IPS-20b (cell line): Measurements from ENCODE around the gene INPP5D.
"Not testable (repeated sequence)": the region's sequence is repeated elsewhere in the genome, so short reads cannot be mapped to it uniquely, and the experiment has no call there.

Source experiments
- H3K27ac ChIP-seq: one replicate; pipeline ENCODE4 v1.5.1; 2013; ENCODE audit warnings: low read length
- H3K27me3 ChIP-seq: 2 replicates; pipeline ENCODE4 v1.6.1; 2013; ENCODE audit warnings: mild to moderate bottlenecking, low read length, inconsistent platforms; ENCODE audit not compliant: insufficient read depth
- H3K36me3 ChIP-seq: 2 replicates; pipeline ENCODE4 v1.6.1; 2013; ENCODE audit warnings: low read depth, mild to moderate bottlenecking, inconsistent platforms, low read length, moderate library complexity; ENCODE audit not compliant: insufficient read depth
- H3K4me1 ChIP-seq: 2 replicates; pipeline ENCODE4 v1.6.1; 2013; ENCODE audit warnings: mild to moderate bottlenecking, control low read depth, inconsistent platforms, low read length, moderate library complexity; ENCODE audit not compliant: insufficient read depth
- H3K4me3 ChIP-seq: 2 replicates; pipeline ENCODE4 v1.5.1; 2013; ENCODE audit warnings: mild to moderate bottlenecking, low read length, inconsistent platforms
- H3K9ac ChIP-seq: 2 replicates; pipeline ENCODE4 v1.6.1; 2013; ENCODE audit warnings: low read depth, mild to moderate bottlenecking, inconsistent platforms, low read length, moderate library complexity
- H3K9me3 ChIP-seq: 2 replicates; pipeline ENCODE4 v1.6.1; 2013; ENCODE audit warnings: mild to moderate bottlenecking, low read depth, low read length, inconsistent platforms; ENCODE audit not compliant: insufficient read depth

The INPP5D gene

DNA sequence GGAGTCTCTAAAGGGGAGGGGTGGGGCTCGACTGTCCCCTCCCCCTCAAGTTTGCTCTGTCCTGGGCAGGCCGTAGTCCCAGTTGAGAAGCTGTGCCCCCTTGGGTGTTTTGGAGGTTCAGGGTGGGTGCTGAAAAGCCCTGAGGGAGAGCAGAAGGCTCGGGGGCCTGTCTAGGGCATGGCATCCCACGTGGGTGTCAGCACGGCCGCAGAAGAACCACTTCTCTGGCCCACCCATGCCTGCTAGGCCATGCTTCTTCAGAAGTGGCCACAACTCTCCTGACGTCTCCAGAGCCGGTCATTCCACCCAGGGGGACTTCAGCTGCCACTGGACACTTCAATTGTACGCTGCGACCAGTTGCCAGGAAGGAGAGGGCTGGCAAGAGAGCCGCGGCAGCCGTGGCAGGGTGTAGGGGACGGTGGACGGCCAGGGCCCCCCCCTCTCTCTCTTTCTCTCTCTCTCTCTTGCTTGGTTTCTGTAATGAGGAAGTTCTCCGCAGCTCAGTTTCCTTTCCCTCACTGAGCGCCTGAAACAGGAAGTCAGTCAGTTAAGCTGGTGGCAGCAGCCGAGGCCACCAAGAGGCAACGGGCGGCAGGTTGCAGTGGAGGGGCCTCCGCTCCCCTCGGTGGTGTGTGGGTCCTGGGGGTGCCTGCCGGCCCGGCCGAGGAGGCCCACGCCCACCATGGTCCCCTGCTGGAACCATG is at the start of gene INPP5D:
INPP5D (plus strand) TSS at position 546 of the 704 bp plus-strand sequence; CDS start at position 683, 137 bp downstream.
- no peak within 1 kb of the TSS for H3K9ac ChIP-seq
- H3K4me3 ChIP-seq: no peak within 1 kb of the TSS

DNA sequence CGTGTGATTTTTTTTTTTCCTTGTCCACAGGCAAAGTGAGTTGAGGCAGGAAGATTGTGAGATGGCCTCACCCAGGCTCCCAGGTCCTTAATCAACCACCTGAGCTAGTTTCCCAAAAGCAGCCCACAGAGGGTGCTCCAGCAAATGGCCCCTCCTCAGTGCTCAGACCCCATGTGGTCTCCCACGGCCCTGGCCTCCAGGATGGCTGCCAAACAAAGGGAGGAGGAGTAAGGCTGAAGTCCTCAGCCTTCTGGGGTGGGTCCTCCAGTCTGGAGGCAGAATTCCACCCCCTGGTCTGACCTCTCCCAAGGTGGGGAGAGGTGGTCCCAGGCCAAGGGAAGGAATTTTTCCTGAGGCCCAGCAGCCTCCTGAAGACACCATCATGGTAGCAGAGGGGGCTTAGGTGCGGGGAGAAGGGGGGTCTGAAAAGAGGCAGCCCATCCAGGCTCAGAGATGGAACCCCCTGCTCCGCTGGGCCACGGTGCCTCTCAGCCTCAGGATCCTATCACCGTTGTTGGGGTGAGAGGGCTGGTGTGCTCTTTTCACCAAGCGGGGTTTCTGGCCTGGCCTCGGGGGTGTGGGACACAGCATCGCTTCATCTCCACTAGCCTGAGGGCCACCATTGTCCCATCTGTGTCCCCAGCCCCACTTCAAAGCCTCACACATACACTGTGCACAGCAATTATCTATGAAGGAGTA is 49.4 kb upstream of the INPP5D start:
- no peaks in the 10 kb centered on the region for H3K9me3 ChIP-seq
- H3K4me1 ChIP-seq: no peaks in the 10 kb centered on the region

More for the DNA sequence above, at the start of gene INPP5D:
- no peaks in the 10 kb centered on the region for H3K9me3 ChIP-seq
- no peak within 1 kb of the TSS for H3K27ac ChIP-seq
- peaks cover 3% of the 10 kb centered on the region; the same call in 1 of the 2 replicates for H3K4me1 ChIP-seq
- peaks cover under 1% of the 10 kb centered on the region for H3K27me3 ChIP-seq
- H3K36me3 ChIP-seq: no peaks in the 10 kb centered on the region

DNA sequence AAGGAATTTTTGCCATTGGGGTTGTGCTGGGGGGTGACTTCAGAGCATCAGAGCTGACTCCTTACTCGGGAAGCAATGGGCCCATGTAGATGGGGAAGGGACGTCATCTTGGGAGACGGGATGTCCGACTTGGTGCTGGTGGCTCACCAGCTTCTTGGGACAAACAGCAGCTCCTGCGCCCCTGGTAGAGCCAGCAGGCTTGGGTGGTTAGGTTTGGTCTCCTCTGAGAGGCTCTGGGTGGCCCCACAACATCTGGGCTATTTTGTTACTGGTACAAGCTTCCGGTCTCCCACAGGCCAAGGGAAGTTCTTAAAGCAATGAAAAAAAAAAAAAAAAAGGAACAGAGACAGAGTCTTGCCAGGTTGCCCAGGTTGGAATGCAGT is 48.9 kb upstream of the INPP5D start:
- Histone ChIP-seq H3K27ac (no peak overlapping the region), H3K4me3 (no peak overlapping the region)

More for the DNA sequence above, 49.4 kb upstream of the INPP5D start:
- Histone ChIP-seq H3K36me3 (no peaks in the 10 kb centered on the region), H3K27me3 (no peaks in the 10 kb centered on the region; the same call in 1 of the 2 replicates), H3K4me3 (no peak overlapping the region), H3K27ac (no peak overlapping the region), H3K9ac (no peak overlapping the region)

DNA sequence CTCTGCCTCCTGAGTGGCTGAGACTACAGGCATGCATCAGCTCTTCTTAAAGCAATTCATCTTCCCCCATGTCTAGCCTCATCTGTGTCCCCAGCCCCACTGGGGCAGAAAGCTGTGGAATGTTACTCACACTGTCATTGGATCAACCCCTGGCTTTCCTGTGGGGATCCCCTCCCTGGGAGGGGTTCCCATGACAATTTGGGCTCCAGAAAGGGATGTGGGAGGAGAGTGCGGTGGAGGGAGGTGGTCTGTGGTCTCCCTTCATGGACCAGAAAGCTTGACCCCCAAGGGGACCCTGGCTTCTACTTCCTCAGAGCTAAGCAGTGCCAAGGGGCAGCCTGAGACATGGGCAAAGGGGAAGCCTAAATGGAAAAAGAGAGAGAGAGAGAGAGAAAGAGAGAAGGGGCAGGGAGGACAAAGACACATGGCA is 48.4 kb upstream of the INPP5D start:
- no peaks in the 10 kb centered on the region; the same call in 1 of the 2 replicates for H3K27me3 ChIP-seq
- no peak overlapping the region for H3K9ac ChIP-seq

More for the DNA sequence above, 48.9 kb upstream of the INPP5D start:
- no peak overlapping the region for H3K9ac ChIP-seq
- H3K4me1 ChIP-seq: no peaks in the 10 kb centered on the region
- no peaks in the 10 kb centered on the region; the same call in 1 of the 2 replicates for H3K27me3 ChIP-seq
- H3K9me3 ChIP-seq: no peaks in the 10 kb centered on the region
- H3K36me3 ChIP-seq: no peaks in the 10 kb centered on the region

DNA sequence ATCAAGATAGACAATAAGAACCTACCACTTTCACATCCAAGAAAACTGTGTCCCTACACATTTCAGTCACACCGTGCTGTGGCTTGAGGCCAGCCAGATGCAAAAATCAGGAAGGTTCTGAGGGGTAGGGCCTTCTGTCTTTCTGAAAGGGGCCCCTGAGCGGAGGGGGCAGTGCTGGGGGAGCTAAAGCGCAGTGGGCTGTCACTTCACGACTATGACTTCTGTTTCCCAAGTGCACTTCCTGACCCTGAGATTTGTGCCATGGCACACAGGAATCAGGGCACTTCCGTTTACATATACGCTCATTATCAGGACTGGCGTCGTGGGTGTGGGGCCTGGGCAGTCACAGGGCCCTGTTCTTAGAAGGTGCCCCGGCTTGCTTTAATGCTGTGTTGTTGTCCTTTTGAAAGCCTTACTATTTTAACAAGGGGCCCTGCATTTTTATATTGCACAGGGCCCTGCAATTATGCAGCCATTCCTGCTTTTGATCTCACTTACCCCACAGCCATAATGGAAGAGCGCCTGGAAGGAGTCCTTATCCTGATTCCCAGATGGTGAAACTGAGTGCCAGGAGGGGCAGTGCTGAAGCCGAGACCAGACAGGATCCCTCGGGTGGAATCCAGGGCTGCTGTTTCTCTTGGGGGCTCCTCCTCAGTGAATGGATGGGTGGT is 47.7 kb upstream of the INPP5D start:
- H3K9ac ChIP-seq: no peak overlapping the region
- H3K27ac ChIP-seq: no peak overlapping the region
- H3K36me3 ChIP-seq: no peaks in the 10 kb centered on the region
- no peaks in the 10 kb centered on the region for H3K4me1 ChIP-seq
- H3K4me3 ChIP-seq: no peak overlapping the region
- no peaks in the 10 kb centered on the region; the same call in 1 of the 2 replicates for H3K27me3 ChIP-seq
- H3K9me3 ChIP-seq: no peaks in the 10 kb centered on the region

More for the DNA sequence above, 48.4 kb upstream of the INPP5D start:
- Histone ChIP-seq H3K4me3 (no peak overlapping the region), H3K4me1 (no peaks in the 10 kb centered on the region), H3K9me3 (no peaks in the 10 kb centered on the region), H3K36me3 (no peaks in the 10 kb centered on the region), H3K27ac (no peak overlapping the region)

DNA sequence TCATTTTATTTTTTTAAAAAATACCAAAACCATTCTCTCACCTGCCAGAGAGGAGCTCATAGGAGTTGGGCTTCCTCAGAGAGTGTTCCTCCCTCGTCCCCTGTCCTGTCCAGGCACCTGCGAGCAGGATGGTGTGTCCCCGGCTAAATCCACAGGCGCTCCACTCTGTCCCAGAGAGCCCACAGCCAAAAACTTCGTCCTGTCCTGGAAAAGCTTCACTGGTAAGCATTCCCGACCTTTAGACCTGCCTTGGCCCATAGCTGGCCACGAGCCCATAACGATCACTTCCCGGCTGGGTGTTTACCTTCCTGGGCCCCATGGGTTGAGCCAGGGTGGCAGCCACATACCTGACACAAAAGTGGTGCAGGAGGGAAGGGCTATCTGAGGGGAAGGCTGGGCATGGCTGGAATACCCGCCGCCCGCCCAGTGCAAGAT is 47.1 kb upstream of the INPP5D start, which contains the start of gene NGEF:
NGEF (minus strand) TSS at position 230 of the 435 bp plus-strand sequence. CDS start 38,366 bp downstream, outside the sequence.
- H3K27ac ChIP-seq: no peak within 1 kb of the TSS
- no peaks in the 10 kb centered on the region for H3K4me1 ChIP-seq
- no peaks in the 10 kb centered on the region for H3K36me3 ChIP-seq
- no peak within 1 kb of the TSS for H3K9ac ChIP-seq
- no peaks in the 10 kb centered on the region; the same call in 1 of the 2 replicates for H3K27me3 ChIP-seq
- H3K4me3 ChIP-seq: no peak within 1 kb of the TSS
- H3K9me3 ChIP-seq: no peaks in the 10 kb centered on the region

DNA sequence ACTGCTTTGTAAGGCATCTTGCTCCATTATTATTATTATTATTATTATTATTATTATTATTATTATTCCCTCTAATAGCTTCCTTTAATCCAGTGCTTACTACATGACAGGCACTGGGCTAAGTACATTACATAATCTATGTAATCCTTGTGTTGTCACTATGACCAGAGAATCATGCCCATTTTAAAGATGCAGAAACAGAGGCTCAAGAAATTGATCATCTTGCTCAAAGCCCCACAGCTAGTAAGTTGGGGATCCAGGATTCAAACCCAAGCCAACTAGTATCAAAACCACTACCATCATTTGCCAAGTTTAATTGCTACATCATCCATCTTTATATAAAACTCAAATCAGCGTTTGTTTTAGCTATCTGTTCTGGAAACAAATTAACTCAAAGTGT is 46.5 kb upstream of the INPP5D start:
- Histone ChIP-seq H3K27ac (no peak overlapping the region), H3K9me3 (no peaks in the 10 kb centered on the region), H3K36me3 (no peaks in the 10 kb centered on the region), H3K27me3 (no peaks in the 10 kb centered on the region; the same call in 1 of the 2 replicates), H3K4me1 (no peaks in the 10 kb centered on the region), H3K4me3 (no peak overlapping the region), H3K9ac (no peak overlapping the region)

DNA sequence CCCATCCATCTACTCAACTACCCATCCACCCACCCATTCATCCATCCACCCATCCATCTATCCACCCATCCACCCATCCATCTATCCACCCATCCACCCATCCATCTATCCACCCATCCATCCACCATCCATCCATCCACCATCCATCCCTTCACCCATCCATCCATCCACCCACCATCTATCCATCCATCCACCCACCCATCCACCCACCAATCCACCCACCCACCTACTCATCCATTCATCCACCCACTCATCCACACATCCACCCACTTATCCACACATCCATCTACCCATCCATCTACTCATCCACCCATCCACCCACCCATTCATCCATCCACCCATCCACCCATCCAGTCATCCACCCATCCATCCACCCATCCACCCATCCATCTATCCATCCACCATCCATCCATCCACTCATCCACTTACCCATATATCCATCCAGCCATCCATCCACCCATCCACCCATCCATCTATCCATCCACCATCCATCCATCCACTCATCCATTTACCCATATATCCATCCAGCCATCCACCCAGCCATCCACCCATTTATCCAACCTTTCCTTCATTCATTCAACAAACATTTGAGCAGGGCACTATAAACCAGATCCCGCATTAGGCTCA is 45.0 kb upstream of the INPP5D start:
- H3K36me3 ChIP-seq: no peaks in the 10 kb centered on the region
- H3K27ac ChIP-seq: no peak overlapping the region
- no peak overlapping the region for H3K9ac ChIP-seq
- no peaks in the 10 kb centered on the region; the same call in 1 of the 2 replicates for H3K27me3 ChIP-seq
- H3K9me3 ChIP-seq: no peaks in the 10 kb centered on the region
- H3K4me1 ChIP-seq: no peaks in the 10 kb centered on the region
- H3K4me3 ChIP-seq: no peak overlapping the region

DNA sequence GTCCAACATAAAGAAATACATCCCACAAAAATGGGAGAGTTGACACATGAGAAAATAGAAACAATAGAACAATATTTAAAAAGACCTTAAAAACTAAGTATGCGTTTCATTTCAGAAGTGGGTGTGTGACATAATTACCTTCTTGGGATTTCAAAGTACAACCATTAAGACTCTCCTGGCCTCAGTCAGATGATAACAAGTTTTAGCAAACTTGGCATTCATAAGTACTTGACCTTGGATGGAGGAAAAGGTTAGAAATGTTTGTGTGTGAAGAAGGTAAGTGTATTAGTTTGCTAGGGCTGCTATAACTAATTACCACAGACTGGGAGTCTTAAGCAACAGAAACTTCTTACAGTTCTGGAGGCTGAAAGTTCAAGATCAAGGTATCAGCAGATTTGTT is 42.2 kb upstream of the INPP5D start:
- H3K36me3 ChIP-seq: no peaks in the 10 kb centered on the region
- H3K9ac ChIP-seq: no peak overlapping the region
- no peaks in the 10 kb centered on the region for H3K4me1 ChIP-seq
- no peaks in the 10 kb centered on the region for H3K27me3 ChIP-seq
- no peak overlapping the region for H3K27ac ChIP-seq
- no peaks in the 10 kb centered on the region for H3K9me3 ChIP-seq
- no peak overlapping the region for H3K4me3 ChIP-seq

DNA sequence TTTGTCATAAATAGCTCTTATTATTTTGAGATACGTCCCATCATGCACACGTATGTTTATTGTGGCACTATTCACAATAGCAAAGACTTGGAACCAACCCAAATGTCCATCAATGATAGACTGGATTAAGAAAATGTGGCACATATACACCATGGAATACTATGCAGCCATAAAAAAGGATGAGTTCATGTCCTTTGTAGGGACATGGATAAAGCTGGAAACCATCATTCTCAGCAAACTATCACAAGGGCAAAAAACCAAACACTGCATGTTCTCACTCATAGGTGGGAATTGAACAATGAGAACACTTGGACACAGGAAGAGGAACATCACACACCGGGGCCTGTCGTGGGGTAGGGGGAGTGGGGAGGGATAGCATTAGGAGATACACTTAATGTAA is 40.5 kb upstream of the INPP5D start:
- H3K27me3 ChIP-seq, H3K9ac ChIP-seq: not testable (repeated sequence)

DNA sequence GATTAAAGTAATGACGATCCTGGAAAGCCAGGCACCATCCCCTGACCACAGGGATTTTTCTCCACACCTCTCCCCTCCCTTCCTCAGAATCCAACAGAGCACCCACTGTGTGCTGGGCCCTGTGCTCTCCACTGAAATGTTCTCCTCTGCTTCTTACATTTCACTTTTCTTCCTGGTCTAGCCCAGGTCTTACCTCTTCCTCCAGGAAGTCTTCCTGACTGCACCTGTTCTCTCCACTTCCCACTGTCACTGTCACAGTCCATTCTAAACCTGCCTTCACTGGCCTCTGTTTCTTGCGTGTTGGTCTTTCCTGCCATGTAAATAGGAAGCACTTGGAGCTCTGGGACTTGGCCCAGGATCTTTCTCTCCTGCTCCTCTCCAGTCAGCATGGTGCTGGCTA is 39.7 kb upstream of the INPP5D start:
- H3K36me3 ChIP-seq: no peaks in the 10 kb centered on the region
- no peak overlapping the region for H3K4me3 ChIP-seq
- no peak overlapping the region for H3K9ac ChIP-seq
- H3K27me3 ChIP-seq: no peaks in the 10 kb centered on the region
- H3K9me3 ChIP-seq: no peaks in the 10 kb centered on the region
- H3K4me1 ChIP-seq: no peaks in the 10 kb centered on the region
- no peak overlapping the region for H3K27ac ChIP-seq

More for the DNA sequence above, 40.5 kb upstream of the INPP5D start:
- not testable (repeated sequence) for H3K27ac ChIP-seq, H3K9me3 ChIP-seq, H3K4me1 ChIP-seq, H3K4me3 ChIP-seq, H3K36me3 ChIP-seq
